Measurements from ENCODE around the gene MS4A10. TPM values are rescaled to one million over a fixed set of nuclear protein-coding genes. Genes with fewer than 3 reads are reported as not detected.

The MS4A10 gene
- polyA plus RNA-seq, 12 donors: not detected

GRCh38 chr11:60765355-60765754 lies 19.8 kb upstream of the MS4A10 start:
- no peak for DNase-seq

DNA sequence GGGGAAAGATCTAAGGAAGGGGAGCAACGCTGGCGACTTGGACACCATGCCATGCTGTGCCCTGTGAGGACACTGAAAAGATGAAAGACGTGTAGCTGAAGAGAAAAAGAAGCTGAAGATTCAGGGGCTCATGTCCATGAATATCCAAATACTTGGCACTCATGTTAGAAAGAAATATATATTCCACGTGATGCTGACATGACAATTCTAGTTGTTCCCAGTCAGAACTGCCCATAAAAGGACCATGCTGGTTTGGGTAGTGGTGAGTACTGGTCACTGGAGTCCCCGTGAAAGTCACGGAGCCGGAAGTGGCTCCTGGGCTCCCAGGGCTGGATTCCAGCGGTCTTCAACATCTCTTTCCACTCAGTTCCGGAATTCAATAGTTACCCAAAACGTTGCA lies 18.6 kb upstream of the MS4A10 start:
- no peak for DNase-seq

DNA sequence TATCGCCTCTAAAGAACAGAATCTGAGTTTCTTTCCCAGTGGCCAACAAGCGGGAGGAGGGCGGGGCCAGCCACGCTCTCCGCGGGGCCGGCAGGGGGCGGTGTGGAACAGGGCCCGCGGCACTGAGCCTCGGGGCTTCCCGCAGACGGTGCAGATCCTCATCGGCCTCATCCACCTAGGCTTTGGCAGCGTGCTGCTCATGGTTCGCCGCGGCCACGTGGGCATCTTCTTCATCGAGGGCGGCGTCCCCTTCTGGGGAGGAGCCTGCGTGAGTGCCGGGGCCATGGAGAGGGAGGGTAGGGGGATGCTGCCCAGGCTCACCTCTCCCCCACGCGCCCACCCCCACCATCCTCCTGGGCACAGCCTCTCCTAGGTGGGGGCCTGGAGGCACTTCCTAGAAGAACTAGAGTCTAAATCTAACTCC lies 17.7 kb upstream of the MS4A10 start:
- DNase-seq: no peak

- no peak for DNase-seq
These were observed 16.9 kb upstream of the MS4A10 start for GRCh38 chr11:60768202-60768601.

GRCh38 chr11:60769273-60769672 lies 15.9 kb upstream of the MS4A10 start:
- no peak for DNase-seq

GRCh38 chr11:60769811-60770210 lies 15.3 kb upstream of the MS4A10 start:
- no peak for DNase-seq

GRCh38 chr11:60771146-60771545 lies 14.0 kb upstream of the MS4A10 start:
- no peak for DNase-seq

- no peak for DNase-seq
These were observed 13.1 kb upstream of the MS4A10 start for GRCh38 chr11:60771879-60772525.

GRCh38 chr11:60772666-60773065 lies 12.5 kb upstream of the MS4A10 start:
- DNase-seq: no peak

GRCh38 chr11:60774726-60775125 lies 10.4 kb upstream of the MS4A10 start:
- no peak for DNase-seq

- DNase-seq: peak; percentile 94
These were observed 9.6 kb upstream of the MS4A10 start for GRCh38 chr11:60775420-60775961.

DNA sequence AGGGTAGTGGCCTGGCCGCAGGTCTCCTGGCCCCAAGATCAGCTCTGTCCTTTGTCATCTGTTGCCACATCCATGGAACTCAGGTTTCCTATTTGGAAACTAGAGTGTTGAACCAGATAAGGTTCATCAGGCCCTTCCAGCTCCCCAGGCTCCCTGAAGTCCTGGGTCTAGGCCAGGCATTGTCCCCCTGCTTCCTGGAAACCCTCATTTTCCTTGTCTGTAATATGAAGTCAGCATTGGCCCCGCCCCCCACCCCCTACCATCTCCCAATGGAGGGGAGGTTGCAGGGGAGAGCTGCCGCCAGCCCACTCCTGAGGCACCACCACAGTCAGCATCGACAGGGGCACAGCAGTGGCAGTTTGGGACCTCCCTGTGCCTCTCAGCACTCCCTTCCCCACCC lies 9.0 kb upstream of the MS4A10 start:
- DNase-seq: no peak

GRCh38 chr11:60777106-60777505 lies 8.0 kb upstream of the MS4A10 start:
- no peak for DNase-seq

GRCh38 chr11:60777572-60777971 lies 7.6 kb upstream of the MS4A10 start:
- DNase-seq: no peak

DNA sequence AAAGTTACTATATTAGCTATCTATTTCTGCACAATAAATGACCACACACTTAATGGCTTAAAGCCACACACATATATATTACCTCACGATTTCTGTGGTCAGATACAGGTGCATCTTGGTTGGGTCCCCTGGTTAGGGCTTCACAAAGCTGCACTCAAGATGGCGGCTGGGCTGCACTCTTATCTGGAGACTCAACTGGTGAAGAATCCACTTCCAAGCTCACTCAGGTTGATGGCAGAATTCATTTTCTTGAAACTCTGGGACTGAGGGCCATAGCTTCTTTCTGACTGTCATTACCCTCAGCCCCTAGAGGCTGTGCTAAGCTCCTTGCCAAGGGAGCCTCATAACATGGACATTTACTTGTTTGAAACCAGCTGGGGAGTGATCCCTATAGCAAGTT lies 5.1 kb upstream of the MS4A10 start:
- no peak for DNase-seq

- no peak for DNase-seq
These were observed 4.4 kb upstream of the MS4A10 start for GRCh38 chr11:60780774-60781173.

GRCh38 chr11:60781286-60781980 lies 3.7 kb upstream of the MS4A10 start:
- DNase-seq: no peak

DNA sequence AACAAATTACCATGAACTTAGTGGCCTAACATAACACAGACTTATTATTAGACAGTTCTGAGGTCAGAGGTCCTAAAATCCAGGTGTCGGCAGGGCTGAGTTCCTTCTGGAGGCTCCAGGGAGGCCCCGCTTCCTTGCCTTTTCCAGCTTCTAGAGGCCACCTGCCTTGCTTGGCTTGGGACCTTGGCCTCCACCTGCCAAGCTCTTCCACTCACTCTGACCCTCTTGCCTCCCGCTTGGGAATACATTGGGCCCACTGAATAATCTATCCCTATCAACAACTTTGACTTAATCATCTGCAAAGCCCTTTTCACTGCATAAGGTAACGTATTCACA lies 3.2 kb upstream of the MS4A10 start:
- no peak for DNase-seq

DNA sequence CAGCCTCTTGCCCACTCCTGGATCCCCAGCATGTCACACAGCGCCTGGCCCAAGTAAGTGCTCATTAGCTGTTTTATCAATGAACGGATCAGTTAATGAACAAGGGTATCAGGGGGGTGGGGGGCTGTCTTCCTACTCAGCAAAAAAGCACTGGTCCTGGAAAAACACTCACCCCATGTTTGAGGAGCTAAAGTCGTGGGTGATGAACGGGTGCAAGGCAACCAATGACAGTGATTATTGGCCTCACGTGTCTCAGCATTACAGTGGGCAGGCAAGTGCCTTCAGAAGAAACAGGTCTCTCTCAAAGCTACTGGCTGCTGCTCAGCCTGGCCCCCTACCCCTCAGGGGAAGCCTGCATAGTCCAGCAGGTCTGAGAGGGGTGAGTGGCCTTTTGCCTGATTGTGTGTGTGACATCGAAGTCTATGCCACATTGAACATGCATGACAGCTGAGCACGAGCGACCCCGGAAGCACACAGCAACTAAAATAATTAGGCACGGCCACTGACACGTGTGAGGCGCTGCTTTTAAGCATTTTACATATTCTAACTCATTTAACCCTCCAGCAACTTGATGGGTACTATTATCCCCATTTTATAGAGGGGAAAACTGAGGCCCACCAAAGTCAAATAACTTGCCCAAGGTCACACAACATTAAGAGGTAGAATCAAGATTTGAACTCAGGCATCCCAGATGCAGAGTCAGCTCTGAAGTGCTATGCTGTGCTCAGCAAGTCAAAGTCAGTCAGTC lies 2.6 kb upstream of the MS4A10 start:
- no peak for DNase-seq

DNA sequence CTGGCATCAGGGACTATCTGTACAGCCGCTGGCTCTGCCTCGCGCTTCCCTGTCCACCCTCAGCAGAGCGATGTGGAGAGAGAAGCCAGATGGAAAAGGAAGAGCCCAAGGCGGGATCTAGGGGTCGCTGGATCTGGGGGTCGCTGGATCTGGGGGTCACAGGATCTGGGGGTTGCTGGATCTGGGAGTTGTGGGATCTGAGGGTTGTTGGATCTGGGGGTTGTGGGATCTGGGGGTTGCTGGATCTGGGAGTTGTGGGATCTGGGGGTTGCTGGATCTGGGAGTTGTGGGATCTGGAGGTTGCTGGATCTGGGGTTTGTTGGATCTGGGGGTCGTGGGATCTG lies 2.0 kb upstream of the MS4A10 start:
- no peak for DNase-seq

DNA sequence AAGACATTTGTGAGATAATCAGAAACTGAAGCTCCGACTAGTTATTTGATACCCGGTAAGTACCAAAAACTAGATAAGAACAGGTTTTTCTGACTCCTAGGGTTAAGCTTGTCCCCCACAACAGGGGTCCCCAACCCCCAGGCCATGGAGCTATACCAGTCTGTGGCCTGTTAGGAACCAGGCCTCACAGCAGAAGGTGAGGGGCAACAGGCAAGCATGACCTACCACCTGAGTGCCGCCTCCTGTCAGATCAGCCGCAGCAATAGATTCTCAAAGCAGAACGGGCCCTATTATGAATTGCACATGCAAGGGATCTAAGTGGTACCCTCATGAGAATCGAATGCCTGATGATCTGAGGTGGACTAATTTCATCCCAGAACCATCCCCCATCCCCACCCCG lies 1.2 kb upstream of the MS4A10 start:
- DNase-seq: no peak

DNA sequence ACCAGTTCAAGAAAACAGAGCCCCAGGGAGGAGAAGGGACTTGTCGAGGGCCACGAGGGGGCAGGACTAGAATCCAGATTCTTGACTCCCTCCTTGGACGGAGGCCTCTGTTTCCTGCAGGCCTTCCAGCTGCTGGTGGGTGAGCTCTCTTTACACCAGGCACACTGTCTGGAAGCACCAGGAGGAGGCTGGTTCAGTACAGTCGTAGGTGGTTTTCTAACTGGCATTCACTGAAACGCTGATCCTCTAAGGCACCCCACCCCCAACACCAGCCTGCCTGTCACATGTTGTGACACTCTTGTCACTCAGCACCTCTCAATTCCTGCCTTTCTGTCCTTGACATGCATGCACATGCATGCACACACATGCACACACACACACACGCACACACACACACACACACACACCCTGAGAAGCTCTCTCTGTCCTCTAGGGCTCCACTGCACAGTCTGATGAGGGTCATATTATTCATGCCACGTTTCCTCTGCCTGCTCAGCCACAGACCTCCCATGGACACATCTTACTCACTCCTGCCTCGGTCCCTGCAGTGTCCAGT lies 751 bp downstream of the MS4A10 start:
- no peak for DNase-seq
